Loucy (cell line): ENCODE results near the gene SYCE1.

Source experiments
- H2AFZ ChIP-seq: fragments of 200-600 bp; sonication (generic); 2 replicates; pipeline ENCODE4 v1.6.0; 2016; ENCODE audit warnings: antibody characterized with exemption, mild to moderate bottlenecking, low read length, moderate library complexity
- H3F3A ChIP-seq: fragments of 200-600 bp; 2 replicates; pipeline ENCODE4 v1.6.0; 2016; ENCODE audit warnings: antibody characterized with exemption, low read depth, mild to moderate bottlenecking
- H3K27me3 ChIP-seq: fragments of 200-600 bp; sonication (generic); 2 replicates; pipeline ENCODE4 v1.6.1; 2014; ENCODE audit warnings: low read length, mild to moderate bottlenecking; ENCODE audit not compliant: insufficient read depth, poor library complexity, severe bottlenecking
- H3K36me3 ChIP-seq: fragments of 200-600 bp; sonication (generic); 2 replicates; pipeline ENCODE4 v1.6.1; 2016; ENCODE audit warnings: low read length; ENCODE audit not compliant: insufficient read depth
- H3K4me1 ChIP-seq: fragments of 200-600 bp; sonication (generic); 2 replicates; pipeline ENCODE4 v1.5.1; 2014; ENCODE audit warnings: low read length, mild to moderate bottlenecking; ENCODE audit not compliant: insufficient read depth, poor library complexity, severe bottlenecking
- H3K4me2 ChIP-seq: fragments of 200-600 bp; sonication (generic); 2 replicates; pipeline ENCODE4 v1.6.0; 2014; ENCODE audit warnings: antibody characterized with exemption, low read length, low read depth, mild to moderate bottlenecking; ENCODE audit not compliant: poor library complexity, severe bottlenecking
- H3K4me3 ChIP-seq: fragments of 200-600 bp; sonication (generic); 2 replicates; pipeline ENCODE4 v1.5.1; 2014; ENCODE audit warnings: low read length, mild to moderate bottlenecking, mixed read lengths; ENCODE audit not compliant: poor library complexity, severe bottlenecking
- H3K79me2 ChIP-seq: fragments of 200-600 bp; sonication (generic); 2 replicates; pipeline ENCODE4 v1.6.1; 2014; ENCODE audit warnings: low read length; ENCODE audit not compliant: insufficient read depth
- H3K9ac ChIP-seq: fragments of 200-600 bp; sonication (generic); 2 replicates; pipeline ENCODE4 v1.6.0; 2014; ENCODE audit warnings: mild to moderate bottlenecking, low read depth, low read length, moderate library complexity; ENCODE audit not compliant: poor library complexity, severe bottlenecking
- H3K9me2 ChIP-seq: fragments of 200-600 bp; sonication (generic); replicated peaks from 2 replicates; pipeline ENCODE4 v1.6.1; 2016; ENCODE audit warnings: low read depth, low read length, mixed read lengths
- H3K9me3 ChIP-seq: fragments of 200-600 bp; sonication (generic); 2 replicates; pipeline ENCODE4 v1.6.1; 2014; ENCODE audit warnings: mild to moderate bottlenecking, antibody characterized with exemption, low read length, low read depth; ENCODE audit not compliant: insufficient read depth
- H4K20me1 ChIP-seq: fragments of 200-600 bp; sonication (generic); 2 replicates; pipeline ENCODE4 v1.6.0; 2014; ENCODE audit warnings: antibody characterized with exemption, low read length, mild to moderate bottlenecking; ENCODE audit not compliant: insufficient read depth, poor library complexity, severe bottlenecking
- CTCF ChIP-seq: fragments of 200-600 bp; sonication (generic); conservative IDR thresholded peaks from 2 replicates; pipeline ENCODE4 v1.5.1; 2014; ENCODE audit warnings: mild to moderate bottlenecking, antibody characterized with exemption, low read length
- EZH2phosphoT487 ChIP-seq: fragments of 200-600 bp; IDR thresholded peaks from 2 replicates; pipeline ENCODE4 v1.6.1; 2018; ENCODE audit warnings: antibody characterized with exemption, mild to moderate bottlenecking, moderate library complexity, borderline replicate concordance

The SYCE1 gene

GRCh38 chr10:133526957-133527588, 38.3 kb downstream of the SYCE1 start, which contains the start of gene CYP2E1:
Gene CYP2E1 (plus strand): TSS chr10:133527363. CDS start chr10:133527396, 33 bp downstream.
- H3K27me3 ChIP-seq, result no peaks in the 10 kb centered on the region

GRCh38 chr10:133525444-133525843, 39.9 kb downstream of the SYCE1 start:
- H3K9ac ChIP-seq, result no peak overlapping the region
- no peak overlapping the region for H3K4me2 ChIP-seq
- H3K4me3 ChIP-seq, result no peak overlapping the region
- H3K36me3 ChIP-seq, result no peaks in the 10 kb centered on the region
- H4K20me1 ChIP-seq, result no peaks in the 10 kb centered on the region
- peaks cover 11% of the 10 kb centered on the region for H3K4me1 ChIP-seq
- no peaks in the 10 kb centered on the region for H3F3A ChIP-seq
- no peaks in the 10 kb centered on the region for H3K9me2 ChIP-seq
- no peaks in the 10 kb centered on the region for H3K27me3 ChIP-seq
- H3K9me3 ChIP-seq, result no peaks in the 10 kb centered on the region; the same call in 1 of the 2 replicates
- H2AFZ ChIP-seq, result no peak overlapping the region
- TF ChIP-seq CTCF, result no peak
- no peak for TF ChIP-seq EZH2phosphoT487
- no peaks in the 10 kb centered on the region for H3K79me2 ChIP-seq

More at GRCh38 chr10:133526957-133527588, 38.3 kb downstream of the SYCE1 start, which contains the start of gene CYP2E1:
- no peak within 1 kb of the TSS for H2AFZ ChIP-seq
- H3F3A ChIP-seq, result no peaks in the 10 kb centered on the region
- no peak within 1 kb of the TSS for H3K4me2 ChIP-seq
- TF ChIP-seq CTCF (no peak), EZH2phosphoT487 (no peak)
- no peaks in the 10 kb centered on the region; the same call in 1 of the 2 replicates for H3K9me3 ChIP-seq
- H3K9me2 ChIP-seq, result no peaks in the 10 kb centered on the region
- H3K9ac ChIP-seq, result no peak within 1 kb of the TSS
- no peak within 1 kb of the TSS for H3K4me3 ChIP-seq
- H3K36me3 ChIP-seq, result no peaks in the 10 kb centered on the region
- H3K79me2 ChIP-seq, result no peaks in the 10 kb centered on the region
- peaks cover 11% of the 10 kb centered on the region for H3K4me1 ChIP-seq
- H4K20me1 ChIP-seq, result no peaks in the 10 kb centered on the region

- H4K20me1 ChIP-seq, result no peaks in the 10 kb centered on the region
- no peaks in the 10 kb centered on the region; the same call in 1 of the 2 replicates for H3K9me3 ChIP-seq
- H3K4me1 ChIP-seq, result peaks cover 8% of the 10 kb centered on the region
Measured at GRCh38 chr10:133523631-133524203, 41.7 kb downstream of the SYCE1 start.

More at GRCh38 chr10:133523631-133524203, 41.7 kb downstream of the SYCE1 start:
- no peaks in the 10 kb centered on the region for H3F3A ChIP-seq
- H3K4me3 ChIP-seq, result no peak overlapping the region
- H3K27me3 ChIP-seq, result no peaks in the 10 kb centered on the region
- TF ChIP-seq CTCF, result no peak
- no peak for TF ChIP-seq EZH2phosphoT487
- no peak overlapping the region for H3K9ac ChIP-seq
- H3K9me2 ChIP-seq, result no peaks in the 10 kb centered on the region
- H3K4me2 ChIP-seq, result no peak overlapping the region
- H2AFZ ChIP-seq, result no peak overlapping the region
- no peaks in the 10 kb centered on the region for H3K36me3 ChIP-seq
- H3K79me2 ChIP-seq, result no peaks in the 10 kb centered on the region
